GM18909 (cell line): ENCODE measurements around the gene LPAR5.
A peak's percentile ranks its signal among the peaks of the same experiment; 100 is the strongest.

Experiments used
- ATAC-seq: cut with Tn5 transposase; IDR thresholded peaks from one replicate; pipeline ENCODE4 v1.9.1; 2021; ENCODE audit warnings: mild to moderate bottlenecking; ENCODE audit not compliant: unreplicated experiment, poor library complexity

Gene LPAR5

GRCh38 chr12:6635856-6636531, at the start of gene LPAR5:
TSS of gene LPAR5 (minus strand) at chr12:6635959. CDS start at chr12:6621248, 14,711 bp downstream.
- ATAC-seq = peak; percentile 47

- no peak for ATAC-seq
Observed at GRCh38 chr12:6684609-6685008, 48.9 kb upstream of the LPAR5 start.

GRCh38 chr12:6676962-6677361, 41.2 kb upstream of the LPAR5 start:
- ATAC-seq = no peak

- no peak for ATAC-seq
Observed at GRCh38 chr12:6672143-6672542, 36.4 kb upstream of the LPAR5 start.

GRCh38 chr12:6667559-6668210, 31.9 kb upstream of the LPAR5 start:
- no peak for ATAC-seq

GRCh38 chr12:6666211-6666610, 30.5 kb upstream of the LPAR5 start:
- ATAC-seq = no peak

GRCh38 chr12:6664902-6665301, 29.1 kb upstream of the LPAR5 start:
- no peak for ATAC-seq

GRCh38 chr12:6662906-6663742, 27.4 kb upstream of the LPAR5 start, which contains the start of gene ING4:
TSS of gene ING4 (minus strand) at chr12:6663119. CDS start at chr12:6663101, 18 bp downstream.
- peak; percentile 96 for ATAC-seq

- no peak for ATAC-seq
Observed at GRCh38 chr12:6662602-6662905, 26.8 kb upstream of the LPAR5 start.

GRCh38 chr12:6653987-6654386, 18.2 kb upstream of the LPAR5 start:
- no peak for ATAC-seq

GRCh38 chr12:6653342-6653741, 17.6 kb upstream of the LPAR5 start:
- no peak for ATAC-seq

GRCh38 chr12:6652391-6652790, 16.6 kb upstream of the LPAR5 start:
- no peak for ATAC-seq

- ATAC-seq = no peak
Observed at GRCh38 chr12:6650832-6651231, 15.1 kb upstream of the LPAR5 start.

- no peak for ATAC-seq
Observed at GRCh38 chr12:6647083-6647604, 11.4 kb upstream of the LPAR5 start, which contains the start of gene ACRBP. TSS of gene ACRBP (minus strand) at chr12:6647432. CDS start at chr12:6647366, 66 bp downstream.

GRCh38 chr12:6646276-6647082, 10.7 kb upstream of the LPAR5 start:
- ATAC-seq = no peak

GRCh38 chr12:6644903-6645302, 9.1 kb upstream of the LPAR5 start:
- no peak for ATAC-seq

GRCh38 chr12:6644257-6644596, 8.5 kb upstream of the LPAR5 start:
- no peak for ATAC-seq

- ATAC-seq = no peak
Observed at GRCh38 chr12:6643569-6644256, 8.0 kb upstream of the LPAR5 start.

- no peak for ATAC-seq
Observed at GRCh38 chr12:6641131-6641530, 5.4 kb upstream of the LPAR5 start.

- no peak for ATAC-seq
Observed at GRCh38 chr12:6640497-6640896, 4.7 kb upstream of the LPAR5 start.
